Erythroblast (primary cell): ENCODE results near the gene BRME1.

Experiments used
- GATA1 ChIP-seq: IDR thresholded peaks from 2 replicates; pipeline ENCODE4 v1.6.1; 2011; ENCODE audit warnings: low read depth, mild to moderate bottlenecking, control low read depth, low read length, moderate library complexity
- POLR2A ChIP-seq: IDR thresholded peaks from 2 replicates; pipeline ENCODE4 v1.6.1; 2011; ENCODE audit warnings: mild to moderate bottlenecking, low read length

- TF ChIP-seq POLR2A (no peak), GATA1 (no peak)
These were observed 66.0 kb downstream of the BRME1 start for GRCh38 chr19:13839938-13840304.
